ENCODE results near the gene ALDH4A1.
"Not testable (repeated sequence)": the region's sequence is repeated elsewhere in the genome, so short reads cannot be mapped to it uniquely, and the experiment has no call there.

The ALDH4A1 gene

DNA sequence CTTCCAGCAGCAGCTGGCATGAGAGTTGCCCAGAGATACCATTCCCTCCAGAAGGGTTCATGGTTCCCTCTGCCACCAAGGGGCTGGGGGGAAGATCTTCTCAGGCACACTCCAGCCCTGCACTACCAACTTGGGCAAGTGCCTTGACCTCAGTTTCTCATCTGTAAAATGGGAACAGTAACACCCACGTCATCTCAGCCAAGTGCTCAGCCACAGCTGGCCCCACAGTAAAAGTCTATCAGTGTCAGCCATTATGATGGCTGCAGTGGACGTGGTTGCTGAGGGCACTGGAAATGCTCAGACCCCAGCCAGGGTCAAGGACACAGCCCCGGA is 26.6 kb downstream of the ALDH4A1 start:
- DNase-seq = no peak

DNA sequence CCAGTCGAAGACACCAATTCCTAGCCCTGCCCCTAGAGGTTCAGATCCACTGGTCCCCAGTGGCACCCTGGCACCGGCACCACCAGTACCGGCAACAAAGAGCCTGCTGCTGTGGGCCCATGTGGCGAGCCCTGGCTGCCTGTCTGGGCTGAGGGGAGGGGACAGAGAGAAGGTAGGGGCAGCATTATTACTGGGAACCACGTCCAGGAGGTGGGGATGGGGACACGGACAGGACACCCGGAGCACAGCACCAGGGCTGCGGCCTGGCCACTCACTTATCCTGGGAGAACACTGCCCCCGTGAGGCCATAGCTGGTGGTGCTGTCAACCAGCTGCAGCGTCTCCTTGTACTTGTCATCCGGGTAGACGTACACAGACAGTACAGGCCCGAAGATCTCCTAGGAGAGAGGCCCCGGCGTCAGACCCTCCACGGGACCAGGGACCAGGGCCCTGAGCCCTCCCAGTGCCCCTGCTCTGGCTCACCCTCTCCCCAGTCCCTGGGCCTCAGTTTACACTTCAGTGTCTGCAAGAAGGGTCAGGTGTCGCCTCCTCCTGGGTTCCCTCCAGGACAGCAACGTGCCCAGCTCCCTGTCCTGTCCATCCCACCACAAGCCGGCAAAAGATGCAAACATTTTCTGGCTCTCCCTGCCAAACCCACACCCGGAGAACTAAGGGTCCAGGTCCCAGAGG is 27.1 kb downstream of the ALDH4A1 start:
- DNase-seq = peak; percentile 54 to 78

DNA sequence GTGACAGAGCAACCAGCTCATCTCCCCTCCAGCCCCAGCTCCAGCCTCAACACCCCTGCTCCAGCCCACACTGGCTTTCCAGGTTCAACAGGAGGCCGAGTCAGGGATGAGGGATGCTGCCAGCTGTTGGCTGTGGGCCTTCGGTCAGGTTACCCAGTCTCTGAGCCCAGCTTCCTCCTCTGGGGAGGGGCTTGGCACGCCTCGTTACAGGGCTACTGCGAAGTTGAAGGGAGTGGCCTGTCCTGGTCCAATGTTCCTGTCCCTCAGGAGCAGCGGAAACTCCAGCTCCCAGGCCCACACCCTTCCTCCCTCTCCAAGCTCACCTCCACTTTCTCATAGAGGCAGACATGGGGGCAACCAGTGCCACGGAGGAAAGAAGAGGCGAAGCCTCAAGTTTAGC is 27.8 kb downstream of the ALDH4A1 start:
- no peak for DNase-seq

DNA sequence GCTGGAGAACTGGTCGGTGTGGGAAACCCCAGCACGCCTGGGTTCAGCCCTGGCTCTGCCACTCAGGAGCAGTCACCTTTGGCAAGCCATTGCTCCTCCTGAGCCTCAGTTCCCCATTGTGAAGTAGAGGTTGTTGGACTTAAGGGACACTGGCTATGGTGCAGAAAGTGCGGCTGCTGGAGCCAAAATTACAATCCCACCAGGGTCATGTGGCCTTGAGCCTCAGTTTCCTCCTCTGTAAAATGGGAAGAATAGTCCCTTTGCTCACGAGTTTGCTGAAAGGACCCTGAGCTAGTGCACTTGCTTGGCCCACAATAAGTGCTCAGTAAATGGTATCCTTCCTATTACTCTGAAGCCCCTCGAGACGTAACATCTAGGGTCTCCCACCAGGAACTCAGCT is 28.3 kb downstream of the ALDH4A1 start:
- DNase-seq = no peak

DNA sequence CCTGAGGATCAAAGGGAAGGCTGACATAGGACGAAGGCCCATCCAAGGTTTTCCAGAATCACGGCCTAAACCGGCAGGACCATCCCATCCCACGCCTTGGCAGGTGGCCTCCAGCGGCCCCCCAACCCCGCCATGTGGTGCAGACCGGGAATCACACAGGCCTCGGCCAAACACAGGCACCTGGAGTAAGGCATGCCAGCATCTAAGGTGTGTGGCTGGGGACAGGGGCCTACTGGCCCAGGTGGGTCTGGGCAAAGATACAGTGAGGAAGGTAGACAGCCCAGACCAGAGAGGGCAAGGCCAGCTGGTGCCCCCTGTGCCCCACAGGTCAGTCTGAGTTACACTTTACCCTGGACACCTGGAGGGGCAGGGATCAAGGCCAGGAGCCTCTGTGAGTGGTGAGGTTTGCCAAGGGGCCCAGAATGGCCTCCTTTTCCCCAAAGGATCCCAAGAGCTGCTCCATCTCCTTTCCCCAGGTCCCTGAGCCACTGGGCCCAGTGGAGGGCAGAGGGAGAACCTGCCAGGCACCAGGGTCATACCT is 30.2 kb downstream of the ALDH4A1 start:
- DNase-seq = no peak

DNA sequence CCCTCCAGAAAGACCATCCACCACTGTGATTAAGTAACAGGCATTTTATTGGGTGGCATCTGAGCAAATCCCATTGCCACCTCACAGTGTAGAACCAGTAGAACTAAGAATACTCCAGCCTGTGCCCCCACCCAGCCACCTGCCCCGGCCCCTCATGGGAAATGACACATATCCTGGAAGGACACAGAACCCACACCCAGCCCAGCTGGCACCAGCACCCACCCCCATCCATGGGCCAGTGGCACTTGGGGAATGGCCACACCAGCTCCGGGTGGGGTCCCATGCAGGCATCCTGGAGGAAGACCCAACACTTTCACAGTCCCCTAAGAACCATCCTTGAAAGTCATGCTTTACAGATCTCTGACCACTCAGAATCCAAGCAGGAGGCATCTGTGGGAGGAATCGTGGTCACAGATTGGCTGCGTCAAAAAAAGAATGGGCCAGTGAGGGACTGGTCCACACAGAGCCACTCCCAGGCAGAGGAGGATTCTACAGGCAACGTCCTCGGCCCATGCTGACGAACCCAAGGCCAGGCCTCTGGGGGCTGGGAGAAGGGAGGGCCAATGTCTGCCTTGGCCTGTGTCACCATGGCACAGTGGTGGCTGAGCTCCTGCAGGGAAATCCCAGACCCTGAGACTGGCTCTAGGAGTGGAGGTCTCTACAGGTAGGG is 30.8 kb downstream of the ALDH4A1 start:
- no peak for DNase-seq

DNA sequence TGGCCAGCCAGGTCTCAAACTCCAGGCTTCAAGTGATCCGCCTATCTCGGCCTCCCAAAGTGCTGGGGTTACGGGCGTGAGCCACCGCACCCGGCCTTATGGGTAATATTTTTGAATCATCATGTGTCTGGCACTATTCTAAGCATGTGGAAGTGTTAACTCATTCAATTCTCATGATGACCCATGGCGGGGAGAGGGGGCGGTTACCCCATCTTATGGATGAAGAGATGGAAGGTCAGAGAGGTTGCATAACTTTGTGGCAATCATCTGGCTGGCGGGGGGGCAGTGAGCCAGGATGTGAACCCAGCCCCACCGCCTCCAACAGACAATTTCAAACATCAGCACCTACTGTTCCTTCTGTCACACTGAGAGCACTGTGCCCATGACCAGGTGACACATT is 31.4 kb downstream of the ALDH4A1 start:
- DNase-seq = no peak

DNA sequence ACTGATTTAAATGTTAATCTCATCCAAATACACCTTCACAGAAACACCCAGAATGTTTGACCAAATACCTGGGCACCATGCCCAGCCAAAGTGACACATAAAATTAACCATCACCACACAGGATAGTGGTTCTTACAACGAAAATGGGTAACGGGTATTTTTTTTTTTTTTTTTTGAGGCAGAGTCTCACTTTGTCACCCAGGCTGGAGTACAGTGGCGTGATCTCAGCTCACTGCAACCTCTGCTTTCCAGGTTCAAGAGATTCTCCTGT is 31.8 kb downstream of the ALDH4A1 start:
- not testable (repeated sequence) for DNase-seq

DNA sequence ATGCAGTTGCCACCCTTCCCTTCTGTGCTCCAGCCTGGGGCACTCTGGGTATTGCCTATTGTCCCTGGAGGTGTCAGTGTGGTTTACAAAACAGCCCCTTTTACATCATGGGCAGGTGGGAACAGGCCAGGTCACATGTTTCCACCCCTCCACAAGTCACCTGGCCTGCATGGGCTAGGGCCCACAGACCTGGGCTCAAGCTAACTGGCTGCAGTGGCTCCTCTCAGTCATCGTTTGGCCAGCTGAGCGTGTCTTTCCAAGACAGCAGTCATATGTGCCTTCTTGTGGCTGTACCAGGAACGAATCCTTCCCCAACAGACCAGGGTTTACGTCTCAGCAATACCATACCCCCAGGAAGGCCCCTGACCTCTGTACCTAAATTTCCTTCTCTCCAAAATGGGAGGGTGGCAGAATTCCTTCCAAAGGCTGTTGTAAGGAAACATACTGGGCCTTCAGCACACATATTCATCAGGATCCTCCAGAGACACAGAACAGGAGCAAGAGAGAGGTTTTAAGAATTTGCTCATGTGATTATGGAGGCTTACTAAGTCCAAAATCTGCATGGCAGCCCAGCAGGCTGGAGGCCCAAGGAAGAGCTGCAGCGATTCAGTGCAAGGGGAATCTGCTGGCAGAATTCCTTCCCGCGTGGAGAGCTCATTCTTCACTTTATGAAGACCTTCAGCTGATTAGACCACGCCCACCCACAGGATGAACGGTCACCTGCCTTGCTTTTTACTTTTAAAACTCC is 32.3 kb downstream of the ALDH4A1 start:
- DNase-seq = no peak

DNA sequence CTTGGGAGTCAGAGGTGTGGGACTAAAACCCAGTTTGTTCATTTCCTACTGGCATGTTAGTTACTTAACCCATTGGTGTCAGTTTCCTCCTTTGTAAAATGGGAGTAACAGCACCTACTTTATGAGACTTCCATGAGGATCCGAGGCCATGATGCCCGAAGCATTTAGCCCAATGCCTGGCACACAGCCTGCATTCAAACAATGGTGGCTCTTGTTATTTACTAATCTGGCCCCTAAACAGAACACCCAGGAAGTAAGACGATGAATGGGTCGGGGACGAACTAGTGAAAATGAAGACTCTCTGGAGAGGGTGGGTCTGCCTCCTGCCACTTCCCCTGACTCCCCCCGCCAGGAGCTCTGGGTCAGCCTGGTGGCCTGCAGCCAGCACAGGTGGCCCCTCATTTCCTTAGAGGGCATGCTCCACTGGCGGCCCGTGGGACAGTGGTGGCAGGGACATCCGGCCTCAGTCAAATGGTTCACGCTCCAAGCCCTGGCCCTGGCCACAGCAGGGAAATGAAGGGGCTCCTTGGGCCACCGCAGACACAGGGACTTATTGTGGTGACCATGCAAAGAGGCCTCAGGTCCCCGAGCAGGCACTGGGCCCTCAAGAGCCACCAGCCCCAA is 33.4 kb downstream of the ALDH4A1 start:
- no peak for DNase-seq

DNA sequence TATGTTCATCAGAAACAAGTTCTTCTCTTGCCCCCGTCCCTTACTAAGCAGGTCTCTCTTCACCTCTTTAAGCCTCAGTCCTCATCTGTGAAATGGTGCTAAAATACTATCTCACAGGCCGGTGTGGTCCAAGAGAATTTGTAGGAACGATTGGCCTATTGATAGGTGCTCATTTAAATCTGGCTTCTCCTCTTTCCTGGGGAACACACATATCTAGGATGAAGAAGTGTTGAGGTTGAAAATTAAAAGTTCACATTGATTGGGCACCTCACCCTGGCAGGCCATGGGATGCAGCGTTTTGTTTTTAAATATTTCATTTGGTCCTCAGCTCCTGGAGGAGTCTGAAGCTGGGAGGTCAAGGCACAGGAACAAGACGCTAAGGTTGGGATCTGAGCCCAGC is 34.0 kb downstream of the ALDH4A1 start:
- no peak for DNase-seq

DNA sequence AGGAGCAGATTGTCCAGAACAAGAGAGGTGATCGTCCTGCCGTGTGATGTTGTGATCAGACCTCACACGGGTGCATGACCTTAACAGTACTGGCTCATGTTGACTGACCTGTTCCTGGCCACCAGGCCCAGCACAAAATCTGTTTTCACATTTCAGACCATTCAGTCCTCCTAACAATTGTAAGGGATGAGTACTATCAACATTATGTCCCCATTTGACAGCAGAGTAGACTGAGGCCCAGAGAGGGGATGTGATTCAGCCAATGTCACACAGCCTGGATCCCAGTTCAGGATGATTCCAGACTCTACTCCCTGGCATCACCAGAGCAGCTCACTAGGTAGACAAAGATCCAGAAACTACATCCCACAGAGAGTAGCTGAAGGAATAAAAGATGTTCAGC is 35.5 kb downstream of the ALDH4A1 start:
- DNase-seq = no peak

DNA sequence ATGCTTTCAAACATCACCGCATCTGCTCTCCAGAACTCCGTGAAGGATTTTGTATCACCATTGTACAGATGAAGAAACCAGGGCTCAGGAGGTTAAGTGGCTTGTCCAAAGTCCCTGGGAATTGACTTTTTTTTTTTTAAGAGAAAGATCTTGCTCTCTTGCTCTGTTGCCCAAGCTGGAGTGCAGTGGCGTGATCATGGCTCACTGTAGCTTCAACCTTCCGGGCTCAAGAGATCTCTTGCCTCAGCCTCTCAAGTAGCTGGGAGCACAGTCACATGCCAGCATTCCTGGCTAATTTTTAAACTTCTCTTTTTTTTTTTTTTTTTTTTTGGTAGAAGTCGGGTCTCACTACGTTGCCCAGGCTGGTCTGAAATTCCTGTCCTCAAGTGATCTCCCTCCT is 36.0 kb downstream of the ALDH4A1 start:
- no peak for DNase-seq

DNA sequence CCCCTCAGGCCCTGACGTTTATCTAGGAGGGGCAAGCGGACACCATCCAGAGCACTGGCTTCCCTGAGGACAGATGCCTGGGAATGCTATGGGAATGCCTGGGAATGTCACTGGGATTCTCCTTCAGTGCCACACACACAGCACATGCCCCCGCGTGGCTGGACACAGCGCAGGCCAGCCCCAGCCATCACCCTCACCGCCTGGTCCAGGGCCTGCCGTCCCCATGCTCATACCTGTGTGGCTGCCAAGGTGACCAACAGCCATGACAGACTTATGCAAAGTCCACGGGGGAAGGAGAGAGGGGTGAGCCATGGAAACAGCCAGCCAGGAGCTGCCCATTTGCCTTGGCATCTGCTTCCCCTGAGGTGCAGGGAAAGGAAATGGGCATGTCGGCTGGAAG is 37.2 kb downstream of the ALDH4A1 start:
- DNase-seq = no peak

DNA sequence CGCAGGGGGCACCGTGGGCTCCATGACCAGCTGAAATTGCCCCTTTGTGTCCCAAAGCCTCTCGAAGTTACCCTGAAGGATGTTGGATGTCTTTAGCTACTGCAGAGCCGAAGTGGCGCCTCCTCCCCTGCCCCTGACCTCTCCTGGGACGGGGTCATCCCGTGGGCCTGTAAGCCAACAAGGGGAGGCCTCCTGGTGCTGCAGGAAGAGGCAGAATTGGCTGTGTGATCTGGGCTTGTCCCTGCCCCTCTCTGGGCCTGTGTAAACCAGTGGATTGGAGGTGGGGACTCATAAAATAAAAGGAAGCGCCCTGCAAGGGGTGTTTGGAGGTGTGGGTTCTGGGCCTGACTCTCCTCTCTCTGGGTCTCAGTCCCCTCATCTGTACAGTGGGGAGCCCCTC is 40.8 kb downstream of the ALDH4A1 start:
- no peak for DNase-seq

DNA sequence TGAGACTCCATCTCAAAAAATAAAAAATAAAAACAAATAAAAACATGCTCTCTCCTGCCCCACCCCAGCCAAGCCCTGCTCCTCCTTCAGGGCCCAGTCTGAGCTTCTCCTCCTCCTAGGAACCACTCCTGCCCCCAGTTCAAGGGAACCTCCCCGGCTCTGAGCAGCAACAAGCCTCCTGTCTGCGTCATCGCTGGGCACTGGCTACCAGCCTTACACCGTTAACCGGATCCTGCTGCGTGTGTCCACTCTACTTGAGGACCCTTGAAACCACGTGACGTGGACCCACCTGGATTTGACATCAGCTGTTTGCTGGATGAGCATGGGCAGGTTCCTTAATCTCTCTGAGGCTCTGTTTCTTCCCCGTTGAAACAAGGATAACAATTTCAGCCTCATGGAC is 41.3 kb downstream of the ALDH4A1 start:
- DNase-seq = no peak

DNA sequence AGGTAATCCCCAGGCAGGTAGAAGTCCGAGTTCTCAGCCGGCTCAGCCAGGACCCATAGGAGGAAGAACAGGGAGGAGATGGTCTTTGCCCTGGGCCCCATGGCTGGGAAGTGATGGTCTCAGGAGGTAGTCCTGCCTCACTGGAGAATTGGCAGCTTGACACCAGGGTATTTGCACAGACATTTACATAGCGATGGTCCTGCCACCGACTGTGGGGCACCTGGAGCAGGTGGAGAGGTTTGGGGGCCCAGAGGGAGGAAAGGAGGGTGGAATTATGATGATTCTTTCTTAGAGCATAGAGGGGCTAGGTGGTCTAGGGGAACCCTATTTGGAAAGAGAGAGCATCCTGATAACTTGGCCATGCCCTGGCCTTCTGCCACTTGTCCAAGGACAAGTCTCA is 42.8 kb downstream of the ALDH4A1 start, which contains the start of gene TAS1R2:
TAS1R2 (minus strand) TSS at position 101 of the 400 bp plus-strand sequence; CDS start at position 101, 0 bp downstream.
- DNase-seq = no peak

DNA sequence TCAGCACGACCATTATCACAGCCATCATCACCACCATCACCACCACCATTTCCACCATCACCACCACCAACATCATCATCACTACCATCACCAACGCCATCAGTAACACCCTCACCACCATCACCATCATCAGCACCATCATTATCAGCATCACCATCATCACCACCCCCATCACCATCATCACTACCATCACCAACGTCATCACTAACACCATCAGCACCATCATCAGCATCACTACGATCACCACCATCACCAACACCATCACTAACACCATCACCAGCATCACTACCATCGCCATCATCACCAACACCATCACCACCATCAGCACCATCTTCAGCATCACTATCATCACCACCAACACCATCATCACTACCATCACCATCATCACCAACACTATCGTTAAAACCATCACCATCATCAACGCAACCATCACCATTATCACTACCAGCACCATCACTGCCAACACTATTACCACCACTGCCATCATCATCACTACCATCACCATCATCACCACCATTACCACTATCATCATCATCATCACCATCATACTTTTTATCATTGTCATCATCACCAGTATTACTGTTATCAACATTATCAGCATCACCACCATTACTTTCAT is 44.2 kb downstream of the ALDH4A1 start:
- DNase-seq = no peak

DNA sequence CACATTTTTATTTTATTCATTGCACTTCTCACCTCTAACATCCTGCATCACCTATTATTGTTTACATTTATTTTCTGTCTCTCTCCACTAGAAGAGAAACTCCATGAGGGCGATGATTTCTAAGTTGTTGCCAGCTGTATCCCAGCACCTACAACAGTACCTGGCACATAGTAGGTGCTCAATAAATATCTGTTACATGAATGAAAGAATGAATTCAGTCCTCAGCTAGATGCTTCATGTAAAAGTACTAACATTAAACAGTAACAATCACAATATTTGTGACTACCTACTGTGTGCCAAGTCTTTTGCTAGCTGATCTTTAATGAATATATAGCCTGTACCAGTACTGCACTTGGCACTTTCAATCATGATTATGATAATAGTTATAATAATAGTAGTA is 45.9 kb downstream of the ALDH4A1 start:
- no peak for DNase-seq

DNA sequence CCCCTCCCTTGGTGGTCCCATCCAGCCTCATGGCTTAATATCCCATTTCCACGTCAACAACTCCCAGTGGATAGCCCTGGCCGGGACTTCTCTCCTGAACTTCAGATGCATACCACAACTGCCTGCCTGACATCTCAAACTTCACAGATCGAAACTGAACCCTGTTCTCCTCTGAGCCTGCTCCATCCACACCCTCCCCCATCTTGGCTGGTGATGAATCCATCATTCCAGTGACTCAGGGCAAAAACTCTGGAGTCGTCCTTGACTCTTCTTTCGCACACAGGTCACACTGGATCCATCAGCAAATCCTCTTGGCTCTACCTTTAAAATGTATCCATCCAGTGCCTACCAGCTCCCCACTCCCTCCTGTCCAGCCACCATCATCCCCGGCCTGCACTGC is 46.8 kb downstream of the ALDH4A1 start:
- no peak for DNase-seq

DNA sequence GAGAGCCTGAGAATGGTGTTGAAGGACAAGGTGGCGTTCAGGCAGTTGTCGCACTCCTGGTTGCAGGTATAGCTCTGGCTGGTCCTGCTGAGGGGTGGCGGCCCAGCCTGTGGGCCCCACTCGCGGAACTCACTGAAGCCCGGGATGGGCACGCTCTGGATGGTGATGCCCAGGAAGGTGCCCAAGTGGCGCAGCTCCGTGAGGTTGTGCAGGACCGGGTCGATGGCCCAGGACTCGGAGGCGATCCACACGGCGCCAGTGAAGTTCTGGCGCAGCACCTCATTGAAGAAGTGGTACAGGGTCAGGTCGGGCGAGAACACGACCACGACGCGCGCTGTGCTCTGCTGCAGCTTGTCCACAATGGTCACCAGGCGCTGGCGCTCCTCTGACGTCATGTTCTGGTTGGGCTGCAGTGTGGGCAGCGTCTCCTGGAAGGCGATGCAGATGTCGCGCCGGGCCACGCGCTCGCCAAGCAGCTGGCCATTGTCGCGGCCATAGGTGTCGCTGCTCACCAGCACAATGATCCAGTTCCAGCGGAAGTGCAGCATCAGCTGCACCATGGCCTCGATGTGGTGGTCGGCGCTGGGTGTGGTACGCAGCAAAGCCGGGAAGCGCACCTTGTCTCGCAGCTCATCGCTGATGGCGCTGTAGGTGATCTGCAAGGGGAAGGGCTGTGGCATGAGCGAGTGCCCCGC is 47.9 kb downstream of the ALDH4A1 start:
- no peak for DNase-seq

DNA sequence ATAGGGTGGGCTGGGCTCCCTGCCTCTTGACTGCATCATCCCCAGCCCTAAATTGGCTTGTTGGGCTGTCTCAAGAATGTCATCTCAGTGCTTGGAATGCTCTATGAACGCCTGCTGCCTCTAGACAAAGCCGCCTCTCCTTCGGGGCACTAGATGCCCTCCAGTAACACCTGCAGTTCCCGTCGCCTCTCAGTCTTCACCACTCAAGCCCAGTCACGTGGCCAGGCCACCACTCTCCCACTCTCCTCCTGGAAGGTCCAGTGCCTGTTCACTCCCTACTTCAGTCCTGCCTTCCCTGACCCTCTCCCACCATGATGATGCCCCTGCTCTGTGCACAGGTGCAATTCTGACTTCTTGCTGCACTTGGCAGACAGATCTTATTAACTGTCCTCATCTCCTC is 49.9 kb downstream of the ALDH4A1 start:
- no peak for DNase-seq

DNA sequence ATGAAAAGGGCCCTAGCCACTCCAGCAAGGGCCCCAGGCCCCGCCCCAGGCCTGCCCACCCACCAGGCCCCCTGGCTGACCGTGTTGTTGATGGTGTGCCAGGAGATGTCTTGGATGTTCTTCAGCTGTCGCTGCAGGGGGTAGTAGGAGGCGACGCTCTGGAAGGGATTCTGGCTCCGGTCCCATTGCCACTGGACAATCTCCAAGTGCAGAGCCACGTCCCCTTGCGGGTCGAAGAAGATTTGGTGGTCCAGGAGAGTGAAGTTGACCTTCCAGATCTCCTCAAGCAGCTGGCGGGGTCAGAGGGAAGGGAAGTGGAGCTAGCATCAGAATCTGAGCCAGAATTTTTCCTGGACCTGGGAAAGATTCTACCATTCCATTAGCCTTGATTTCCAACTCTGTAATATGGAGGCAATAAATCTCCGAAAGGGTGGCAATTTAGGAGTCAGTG is 53.1 kb downstream of the ALDH4A1 start:
- DNase-seq = no peak
